Left renal cortex interstitium (tissue), 4 donors: ENCODE results near the gene ERG. TPM values are rescaled to one million over a fixed set of nuclear protein-coding genes. Genes with fewer than 3 reads are reported as not detected.
A peak's percentile ranks its signal among the peaks of the same experiment; 100 is the strongest.

Source experiments
- DNase-seq, 4 donors: peaks; one replicate each; pipeline ENCODE4 v3.0.0-alpha.2; 2013; ENCODE audit warnings: low read depth in 4 of 4, low spot score in 2 of 4, missing footprints in 1 of 4
- polyA plus RNA-seq, 4 donors: library from polyadenylated mRNA; unstranded; fragments of 120-200 nt; gene quantifications; one replicate each; pipeline ENCODE4 v1.2.1, GENCODE V29; 2013; ENCODE audit not compliant: insufficient read length in 4 of 4

The ERG gene
- polyA plus RNA-seq, 4 donors, result 16.9 to 22.7 (median 20.6) TPM

DNA sequence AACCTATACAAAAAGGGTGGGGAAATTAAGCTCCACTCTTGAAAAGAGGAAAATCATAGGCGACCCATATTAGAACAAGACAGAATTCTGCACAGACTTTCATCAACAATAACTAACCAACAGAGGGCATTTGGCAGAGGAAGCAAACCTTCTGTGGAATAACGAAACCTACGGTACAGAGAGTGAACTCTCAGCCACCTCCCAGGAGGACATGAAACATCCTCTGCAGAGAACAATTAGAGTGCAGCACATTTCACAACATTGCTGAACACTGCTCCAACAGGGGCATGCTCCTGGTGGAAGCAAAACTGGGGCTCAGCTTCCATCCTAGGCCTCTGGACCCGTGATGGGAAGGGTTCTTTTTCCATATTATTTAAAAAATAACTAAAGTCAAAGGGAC is 130.6 kb downstream of the ERG start:
- DNase-seq, result no peak

DNA sequence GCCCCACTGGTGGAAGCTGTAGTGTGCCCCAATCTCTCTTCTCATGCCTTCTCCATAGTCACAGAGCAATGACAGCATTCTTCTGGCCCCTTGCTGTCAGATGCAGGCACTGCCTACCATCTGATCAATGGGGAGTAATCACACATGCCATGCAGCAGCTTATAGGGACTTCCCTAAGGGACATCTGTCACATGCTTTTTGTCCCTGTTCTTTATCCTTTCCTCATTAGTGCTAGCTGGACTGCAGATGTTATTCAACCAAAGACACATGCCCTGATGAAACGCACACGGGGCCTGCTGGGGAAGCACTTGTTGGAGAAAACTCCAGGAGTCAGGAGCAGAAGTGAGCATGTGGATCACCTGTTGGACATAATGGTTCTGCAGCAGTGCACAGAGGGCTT is 132.8 kb downstream of the ERG start:
- no peak for DNase-seq

DNA sequence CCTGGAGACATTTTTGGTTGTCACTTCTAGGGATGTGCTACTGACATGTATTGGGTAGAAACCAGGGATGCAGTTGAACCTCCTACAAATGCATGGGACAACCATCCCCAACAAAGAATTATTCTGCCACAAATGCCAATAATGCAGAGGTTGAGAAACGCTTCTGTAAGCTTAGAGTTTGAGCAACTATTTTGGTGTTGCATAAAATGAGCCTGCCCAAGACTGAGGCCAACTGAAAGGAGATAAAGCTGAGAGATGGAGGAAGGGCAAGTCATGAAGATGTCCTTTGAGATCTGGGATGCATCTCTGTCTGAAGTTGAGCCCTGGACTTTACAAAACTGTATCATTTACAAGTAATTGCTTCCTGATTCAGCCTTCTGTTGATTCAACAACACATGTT is 134.6 kb downstream of the ERG start:
- DNase-seq, result no peak

DNA sequence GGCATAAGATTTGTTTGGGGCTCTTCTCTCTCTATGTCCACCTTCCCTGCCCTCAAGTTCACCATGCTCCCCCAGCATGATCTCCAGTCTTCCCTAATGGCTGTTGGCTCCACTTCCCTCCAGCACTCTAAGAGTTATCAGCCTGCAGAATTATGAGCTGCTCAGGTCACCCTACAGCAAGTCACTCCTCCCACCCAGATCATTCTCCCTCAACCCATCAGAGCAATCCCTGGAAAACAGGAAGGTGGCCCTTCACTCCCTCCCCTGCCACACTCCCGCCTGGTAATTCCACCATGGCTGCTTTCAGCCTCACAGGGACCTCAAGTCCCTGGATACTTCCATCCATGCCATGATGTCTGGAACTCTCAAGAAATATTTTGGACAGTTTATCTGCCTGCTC is 137.0 kb downstream of the ERG start:
- DNase-seq, result no peak

DNA sequence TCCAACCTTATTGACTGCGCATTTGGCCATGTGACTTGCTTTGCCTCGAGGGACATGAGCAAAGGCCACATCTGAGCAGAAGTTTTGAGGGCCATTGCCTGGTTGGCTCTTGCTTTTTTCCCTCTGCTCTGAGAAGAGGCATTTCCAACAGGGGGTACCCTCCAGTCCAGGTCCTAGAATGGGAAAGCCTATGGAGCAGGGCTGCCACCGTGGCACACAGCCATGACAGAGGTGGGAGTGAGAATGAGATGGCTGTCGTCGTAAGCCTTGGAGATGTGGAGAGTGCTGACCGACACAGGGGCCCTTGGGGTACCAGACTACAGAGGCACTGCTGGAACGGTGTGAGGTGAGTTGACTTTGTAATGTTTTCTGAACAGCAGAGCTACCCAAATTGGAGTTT is 138.4 kb downstream of the ERG start:
- DNase-seq, result no peak

DNA sequence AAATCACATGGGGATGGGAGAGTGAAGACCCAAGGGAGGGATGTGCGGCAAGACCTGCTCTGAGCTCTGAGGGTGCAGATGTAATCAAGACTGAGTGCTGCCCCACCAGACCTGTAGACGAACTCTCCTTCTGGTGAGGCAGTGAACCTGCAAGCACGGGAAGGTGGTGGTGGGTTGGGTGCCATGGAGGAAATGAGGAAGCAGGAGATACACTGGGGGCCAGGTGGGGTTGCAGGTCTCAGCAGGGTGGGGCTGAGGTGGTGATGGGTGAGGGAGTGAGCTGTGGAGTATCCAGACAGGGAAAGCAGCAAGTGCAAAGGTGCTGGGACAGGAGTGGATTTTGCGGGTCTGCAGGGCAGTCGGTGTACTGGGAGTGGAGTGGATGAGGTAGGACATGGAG is 139.2 kb downstream of the ERG start:
- no peak for DNase-seq

DNA sequence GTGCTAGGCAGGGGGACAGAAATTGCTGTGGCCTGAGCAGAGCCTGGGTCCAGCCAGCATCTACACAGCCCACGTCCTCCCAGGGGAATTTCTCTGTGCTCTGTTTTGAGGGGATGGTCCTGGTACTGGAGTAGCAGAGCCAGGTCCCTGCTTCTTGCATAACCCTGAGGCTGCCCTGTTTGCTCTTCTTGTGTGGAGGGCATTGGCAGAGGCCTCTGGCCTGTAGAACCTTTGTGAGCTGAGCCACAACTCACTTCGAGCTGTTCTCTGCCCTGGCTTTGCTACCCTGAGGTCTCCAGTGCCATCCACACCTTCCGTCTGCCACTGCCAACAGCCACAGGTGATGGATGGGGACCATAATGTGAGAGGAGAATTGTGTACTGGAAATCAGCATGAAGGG is 139.6 kb downstream of the ERG start:
- DNase-seq, result no peak

DNA sequence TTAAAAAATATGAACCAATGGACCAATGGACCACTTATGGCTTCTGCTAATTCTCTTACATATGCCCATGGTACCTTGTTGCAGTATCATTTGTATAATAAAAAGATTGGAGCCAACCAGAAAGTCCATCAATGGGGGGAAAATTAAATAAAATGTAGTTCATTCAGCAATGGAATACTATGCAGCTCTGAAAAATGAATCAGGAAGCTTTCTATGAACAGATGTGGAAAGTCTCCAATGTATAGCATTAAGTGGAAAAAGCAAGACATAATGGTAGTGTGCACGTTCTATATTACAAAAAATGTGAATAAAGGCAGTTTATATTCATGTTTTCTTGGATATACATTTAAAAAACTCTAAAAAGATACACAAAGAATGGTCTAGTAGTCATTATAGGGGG is 140.2 kb downstream of the ERG start:
- DNase-seq, result no peak

DNA sequence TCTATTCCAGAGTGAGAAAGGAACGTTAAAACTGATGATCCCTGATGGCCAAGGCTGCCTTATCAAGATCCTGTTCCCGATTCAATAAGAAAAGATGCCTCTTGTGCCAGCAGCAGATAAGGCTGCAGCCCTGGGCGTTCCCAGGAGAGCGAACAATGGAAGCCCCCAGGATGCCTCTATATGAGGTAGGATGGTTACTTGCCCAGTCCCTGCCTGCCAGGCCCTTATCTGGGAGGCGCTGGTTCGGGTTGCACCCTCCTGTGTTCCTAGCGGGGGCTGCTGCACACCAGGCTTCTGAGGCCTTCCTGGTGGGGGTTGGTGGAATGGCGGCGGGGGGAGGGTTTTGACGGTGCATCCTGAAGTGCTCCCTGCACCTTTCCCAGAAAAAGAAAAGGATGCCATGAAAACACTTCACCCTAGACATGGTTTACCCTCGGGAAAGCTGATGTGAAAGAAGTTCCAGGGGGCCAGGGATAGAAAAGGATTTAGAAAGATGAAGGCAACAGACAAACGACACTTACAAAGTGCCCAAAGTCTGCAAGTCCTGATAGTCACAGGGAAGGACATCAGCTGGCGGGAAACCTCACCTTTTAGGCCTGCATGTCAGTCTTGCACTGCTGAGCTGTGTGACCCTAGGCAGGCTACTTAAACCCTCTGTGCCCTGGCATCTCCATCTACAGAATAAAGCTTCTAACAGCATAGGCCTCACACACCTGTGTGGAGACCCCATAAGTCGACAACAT is 141.2 kb downstream of the ERG start:
- DNase-seq, result no peak

DNA sequence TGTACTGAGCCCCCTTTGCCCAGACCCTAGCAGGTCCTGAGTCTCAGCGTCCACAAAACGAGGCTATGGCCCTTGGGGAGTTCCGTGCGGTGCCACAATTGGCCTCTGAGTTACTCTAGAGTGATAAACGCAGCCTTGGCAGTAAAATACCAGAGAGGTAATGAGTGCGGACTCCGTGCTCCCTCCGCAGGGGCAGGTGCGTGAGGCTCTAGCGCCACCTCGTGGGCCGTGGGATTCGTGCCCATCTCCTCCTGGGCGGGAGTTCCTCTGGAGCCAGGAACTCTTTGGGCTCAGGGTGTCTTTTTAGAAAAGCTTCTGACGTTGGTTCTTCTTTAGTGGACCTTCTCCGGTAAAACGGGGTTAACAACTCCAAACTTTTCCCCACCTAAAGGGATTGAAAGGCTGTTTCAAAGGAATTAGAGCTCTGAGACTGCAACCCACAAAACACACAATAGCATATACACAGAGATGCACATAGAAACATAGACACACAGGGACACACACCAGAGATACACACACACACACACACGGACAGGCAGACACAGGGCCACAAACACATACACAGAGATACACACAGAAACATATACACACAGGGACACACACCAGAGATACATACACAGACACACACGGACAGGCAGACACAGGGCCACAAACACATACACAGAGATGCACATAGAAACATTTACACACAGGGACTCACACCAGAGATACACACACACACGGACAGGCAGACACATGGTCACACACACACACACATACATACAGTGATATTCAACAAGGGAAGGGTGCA is 142.1 kb downstream of the ERG start:
- peak in 1 of 4 donors; percentile 68 for DNase-seq

DNA sequence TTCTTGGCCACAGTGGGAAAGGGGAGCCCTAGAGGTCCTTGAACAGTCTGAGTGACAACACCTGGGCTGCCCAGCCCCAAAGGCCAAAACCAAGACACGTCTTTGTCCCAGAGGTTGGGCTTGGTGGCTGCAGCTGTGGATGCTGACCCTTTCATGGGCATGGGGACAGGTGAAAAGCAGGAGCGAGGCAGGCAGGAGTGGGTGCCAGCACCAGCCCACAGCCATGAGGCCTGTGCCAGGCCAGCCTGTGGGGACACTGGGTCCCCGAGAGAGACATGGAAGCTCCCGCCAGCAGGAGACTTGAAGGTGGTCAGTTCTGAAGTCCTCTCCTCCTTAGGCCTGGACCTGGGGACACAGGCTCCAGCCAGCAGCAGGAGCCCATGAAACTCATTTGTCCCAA is 142.9 kb downstream of the ERG start:
- no peak for DNase-seq

DNA sequence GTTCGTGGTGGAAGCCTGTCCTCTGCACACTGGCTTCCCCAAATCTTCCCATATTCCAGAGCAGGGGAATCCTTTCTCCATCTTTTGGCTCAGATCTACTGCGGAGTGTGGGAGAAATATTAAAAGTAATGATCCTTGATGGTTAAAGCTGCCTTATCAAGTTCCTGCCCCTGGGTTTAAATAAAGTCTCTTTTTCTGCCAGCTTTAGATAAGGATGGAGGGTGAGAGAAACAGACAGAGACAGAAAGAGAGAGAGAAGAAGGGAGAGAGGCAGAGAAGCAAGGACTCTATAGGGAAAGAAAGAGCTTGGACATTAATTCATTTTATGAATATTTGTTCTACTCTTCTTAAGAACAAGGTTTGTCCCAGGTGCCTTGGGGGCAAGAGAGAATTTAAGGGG is 143.5 kb downstream of the ERG start:
- DNase-seq, result no peak

DNA sequence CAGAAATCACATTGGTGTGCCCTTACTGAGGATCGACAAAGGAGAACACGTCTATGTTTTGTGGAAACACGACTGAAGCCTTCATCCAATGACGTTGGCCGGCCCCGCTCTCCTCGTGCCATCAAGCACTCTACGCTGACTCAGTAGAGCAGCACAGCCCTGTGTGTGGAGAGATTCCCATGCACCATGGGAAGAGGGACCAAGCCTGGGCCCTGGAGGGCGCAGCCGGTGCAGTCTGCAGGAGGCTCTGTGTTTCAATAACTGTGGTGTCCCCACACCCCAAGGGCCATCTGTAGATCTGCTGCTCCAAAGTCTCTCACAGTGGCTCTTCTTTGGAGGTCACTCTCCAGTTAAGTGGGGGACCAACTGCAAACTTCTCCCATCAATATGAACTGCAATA is 144.0 kb downstream of the ERG start:
- no peak for DNase-seq

DNA sequence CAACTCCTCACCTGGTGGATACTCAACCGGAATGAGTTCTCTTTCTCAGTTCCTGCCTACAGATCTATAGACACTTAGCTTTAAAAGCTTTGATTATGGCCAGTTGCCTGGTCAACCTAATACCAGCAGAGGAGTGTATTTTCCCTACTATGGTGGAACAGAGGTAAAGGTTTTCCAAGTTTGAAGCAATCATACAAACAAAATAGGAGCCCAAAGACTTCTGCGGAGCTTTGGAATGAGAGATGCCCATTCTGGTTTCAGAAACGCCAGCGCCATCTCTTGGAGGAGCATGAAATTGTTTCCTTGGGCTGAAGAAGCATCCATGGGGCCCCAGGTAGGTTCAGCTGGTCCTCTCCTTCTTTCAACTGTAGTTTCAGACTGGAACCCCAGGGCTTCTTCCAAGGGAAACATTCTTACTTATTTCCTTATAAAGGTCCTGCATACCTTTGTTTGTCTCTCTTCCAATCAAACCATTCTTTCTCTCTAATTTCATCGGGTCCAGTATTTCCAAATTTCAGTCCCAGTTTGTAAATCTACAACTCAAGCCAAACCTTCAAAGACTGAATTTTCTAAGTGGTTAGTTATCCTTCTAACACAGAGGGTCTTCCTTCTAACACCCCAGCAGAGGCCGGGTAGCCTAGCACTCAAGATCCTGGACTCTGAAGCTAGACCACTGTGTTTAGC is 145.6 kb downstream of the ERG start:
- peak in 1 of 4 donors; percentile 66 for DNase-seq

DNA sequence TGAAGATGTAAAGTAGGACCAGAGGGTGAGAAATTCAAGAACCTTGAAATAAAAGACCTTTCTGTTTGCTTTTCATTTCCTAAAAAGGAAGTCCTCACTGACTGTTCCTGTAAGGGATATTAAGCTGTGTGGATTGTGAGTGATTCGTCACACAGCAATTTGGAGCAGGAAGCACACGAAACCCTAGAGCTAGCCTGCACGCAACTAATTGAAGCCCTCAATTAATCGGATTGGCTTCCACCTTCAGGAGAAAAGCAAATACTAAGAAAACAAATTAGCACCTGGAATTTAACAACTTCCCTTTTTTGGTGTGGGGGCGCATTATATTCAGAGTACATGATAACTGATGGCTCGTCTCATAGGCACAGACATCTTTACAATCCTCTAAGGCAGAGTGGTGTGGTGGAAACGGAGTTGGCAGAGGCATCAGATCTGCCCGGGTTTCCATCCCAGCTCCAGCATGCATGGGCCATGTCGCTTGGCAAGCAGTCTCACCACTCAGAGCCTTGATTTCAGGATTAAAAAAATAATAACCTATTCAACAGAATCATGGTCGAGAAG is 146.2 kb downstream of the ERG start:
- DNase-seq, result peak in 1 of 4 donors; percentile 28

DNA sequence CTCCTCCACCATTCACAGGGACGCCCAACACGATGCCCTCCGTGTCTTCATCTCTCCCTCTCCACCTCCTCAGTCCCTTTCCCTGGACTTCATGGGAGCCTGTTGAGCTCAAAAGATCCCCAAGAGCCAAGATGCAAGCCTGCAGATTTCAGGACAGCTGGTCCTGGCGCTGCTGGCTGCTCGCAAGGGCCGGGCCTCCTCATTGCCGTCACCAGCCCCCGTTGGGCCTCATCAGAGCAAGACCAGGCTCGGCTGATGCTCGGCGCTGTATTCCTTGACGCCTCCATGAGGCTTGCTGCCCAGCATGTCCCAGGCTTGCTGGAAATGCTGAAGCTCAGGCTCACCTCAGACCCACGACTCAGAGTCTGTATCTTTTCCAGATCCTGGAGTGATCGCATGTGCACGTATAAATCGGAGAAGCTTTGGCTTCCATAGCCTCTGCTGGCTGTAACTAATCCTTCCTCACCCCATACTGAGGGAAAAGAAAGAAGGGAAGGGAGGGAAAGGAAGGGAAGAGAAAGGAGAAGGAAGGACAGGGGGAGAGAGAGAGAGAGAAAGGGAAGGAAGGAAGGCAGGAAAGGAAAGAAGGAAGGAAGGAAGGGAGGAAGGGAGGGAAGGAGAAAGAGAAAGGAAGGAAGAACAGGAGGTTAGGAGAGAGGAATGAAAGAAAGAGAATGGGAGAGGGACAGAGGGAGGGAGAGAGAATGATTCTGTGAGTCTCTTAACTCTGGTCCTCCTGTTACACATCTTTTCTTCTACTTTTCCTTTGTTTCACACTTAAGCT is 146.9 kb downstream of the ERG start:
- no peak for DNase-seq

DNA sequence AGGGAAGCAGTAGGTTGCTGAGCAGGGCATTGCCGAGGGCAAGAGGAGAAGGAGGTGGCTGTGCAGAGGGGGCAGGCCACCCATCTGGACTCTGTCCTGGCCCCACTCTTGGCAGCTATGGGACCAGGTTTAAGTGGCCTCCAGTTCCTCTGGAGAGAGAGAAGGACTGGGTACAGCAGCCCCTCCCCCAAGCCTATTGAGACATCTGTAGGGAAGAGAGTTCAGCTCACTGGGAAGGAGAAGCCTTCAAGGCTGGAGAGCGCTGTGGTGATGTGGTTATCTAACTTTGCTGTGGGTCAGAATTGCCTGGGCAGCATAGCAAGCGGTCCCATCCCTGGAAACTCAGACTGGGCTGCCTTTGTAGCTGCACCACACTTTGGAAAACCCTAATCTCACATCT is 147.6 kb downstream of the ERG start:
- no peak for DNase-seq

DNA sequence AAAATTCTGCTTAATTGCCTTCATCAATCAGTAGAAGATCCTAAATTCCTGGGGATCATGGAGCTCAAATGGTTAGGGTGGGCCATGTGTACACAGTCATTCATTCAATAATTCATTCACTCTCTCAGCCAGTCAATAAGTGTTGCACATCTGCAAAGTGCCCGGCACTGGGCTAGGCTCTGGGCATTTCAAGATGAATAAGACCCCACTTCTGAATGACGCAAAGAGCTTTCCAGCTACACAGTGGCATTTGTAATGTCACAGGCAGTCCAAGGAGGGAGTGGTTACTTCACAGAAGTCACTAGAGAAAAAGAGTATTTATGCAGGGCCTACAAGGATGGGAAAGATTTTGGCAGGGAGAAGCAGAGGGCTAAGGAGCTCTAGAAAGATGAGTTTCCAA is 148.3 kb downstream of the ERG start:
- DNase-seq, result no peak

DNA sequence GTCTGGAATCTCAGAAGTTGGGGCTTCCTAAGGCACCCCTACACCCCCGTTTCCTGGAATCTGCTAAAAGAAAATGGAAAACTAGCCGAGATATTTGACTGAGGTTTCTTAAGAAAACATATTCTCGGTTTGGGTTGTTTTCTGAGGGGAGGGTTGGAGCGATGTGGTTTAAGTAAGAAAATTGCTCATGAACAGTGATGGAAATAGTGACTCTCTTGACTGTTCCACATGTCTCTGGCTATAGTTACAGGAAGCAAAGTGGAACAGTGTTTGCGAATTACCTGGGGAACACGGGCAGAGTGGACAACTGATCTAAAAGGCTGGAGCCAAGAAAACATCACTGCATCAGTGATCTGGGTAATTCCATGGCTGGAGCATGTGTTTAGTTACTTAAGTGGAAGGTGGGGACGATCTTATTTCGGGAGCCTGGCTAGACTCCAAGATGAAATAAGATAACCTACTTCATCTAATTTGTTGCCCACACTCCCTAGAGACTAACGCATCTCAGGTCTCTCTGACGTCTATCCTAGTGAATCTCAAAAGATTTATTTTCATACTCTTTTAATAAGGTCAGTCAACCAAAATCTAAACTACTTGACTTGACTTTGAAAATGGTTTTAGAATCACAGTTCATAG is 149.0 kb downstream of the ERG start:
- peak in 1 of 4 donors; percentile 52 for DNase-seq

DNA sequence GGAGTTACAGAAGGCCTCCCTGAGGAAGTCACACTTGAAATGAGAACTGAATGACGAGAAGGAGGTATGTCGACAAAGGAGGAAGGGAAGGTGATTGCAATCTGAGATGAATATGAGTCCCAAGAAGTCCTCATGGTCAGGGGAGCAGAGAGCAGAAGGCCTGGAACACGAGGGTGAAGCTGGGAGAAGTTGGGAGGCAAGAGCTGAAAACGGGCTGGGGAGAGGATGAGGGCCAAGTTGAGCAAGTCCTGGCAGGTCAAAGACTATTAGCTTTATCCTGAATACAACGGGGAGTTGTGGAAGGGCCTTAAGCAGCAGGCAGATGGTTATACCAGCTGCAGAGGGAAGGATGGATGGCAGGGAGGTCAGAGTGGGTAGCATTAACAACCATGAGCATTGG is 152.0 kb downstream of the ERG start:
- DNase-seq, result no peak
